Measurements from ENCODE around the gene GAB2.

GRCh38 chr11:78465169-78465942, 47.7 kb upstream of the GAB2 start:
- no peak for TF ChIP-seq CTCF (IDR thresholded peaks at IDR 0.05)
- TF ChIP-seq POLR2A (IDR thresholded peaks at IDR 0.05): no peak
- no peak for TF ChIP-seq POLR2AphosphoS5 (IDR thresholded peaks at IDR 0.05)
- no peak for TF ChIP-seq EP300 (IDR thresholded peaks at IDR 0.05)

All from suprapubic skin (tissue), 4 donors.